ENCODE data around the gene DUS3L. TPM values are rescaled to one million over a fixed set of nuclear protein-coding genes. Genes with fewer than 3 reads are reported as not detected.
A peak's percentile ranks its signal among the peaks of the same experiment; 100 is the strongest.

The DUS3L gene
- total RNA-seq, 1 experiment from 2014 or later = 75.4 TPM

DNA sequence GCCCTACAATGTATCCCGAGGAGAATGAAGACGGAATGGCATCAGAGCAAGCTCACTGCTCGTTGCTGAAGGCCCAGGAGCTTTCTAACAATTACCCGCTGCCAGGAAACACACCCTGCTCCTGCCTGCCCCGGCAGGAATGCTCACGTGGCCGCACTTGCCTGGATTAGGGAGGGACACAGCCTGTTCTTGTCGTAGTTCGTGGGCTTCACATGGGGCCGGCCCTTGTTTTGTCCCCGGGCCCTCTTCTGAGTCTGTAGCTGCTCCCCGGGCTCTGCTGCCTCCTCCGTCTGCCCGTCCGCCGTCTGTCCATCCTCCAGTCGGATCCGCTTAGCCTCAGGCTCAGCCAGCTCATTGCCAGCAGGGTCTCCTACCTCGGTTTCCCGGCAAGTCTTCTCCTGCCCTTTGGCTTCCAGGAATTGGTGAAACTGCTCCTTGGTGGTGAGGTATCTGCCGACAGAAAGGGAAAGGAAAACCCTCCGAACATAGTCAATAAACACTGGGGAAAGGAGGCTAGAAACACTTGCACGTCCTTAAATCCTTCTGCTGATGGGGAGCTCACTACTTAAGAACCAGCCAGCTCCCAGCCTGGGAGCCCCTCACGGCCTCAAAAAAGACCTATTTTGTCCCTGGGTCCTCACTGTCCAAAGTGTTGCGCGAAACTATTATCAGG lies 941 bp downstream of the DUS3L start:
- Histone ChIP-seq H3K4me3 (ENCODE audit: low read depth, low read length) (peak overlapping the region; percentile 86), H3K27me3 (replicated peaks; ENCODE audit: control insufficient read depth, insufficient read depth, low read length) (no peaks in the 10 kb centered on the region), H3K4me1 (no peaks in the 10 kb centered on the region), H3K36me3 (ENCODE audit: control insufficient read depth, insufficient read depth, low read length) (peaks cover 4% of the 10 kb centered on the region; the same call in 1 of the 2 replicates), H3K9me3 (no peaks in the 10 kb centered on the region)
- Mint-ChIP-seq H3K9me3 (ENCODE audit: unreplicated experiment) (no peaks in the 10 kb centered on the region), H3K27ac (ENCODE audit: unreplicated experiment) (peak overlapping the region; percentile 100), H3K4me1 (ENCODE audit: low read depth, unreplicated experiment) (no peaks in the 10 kb centered on the region), H3K27me3 (ENCODE audit: insufficient read depth, unreplicated experiment) (no peaks in the 10 kb centered on the region), H3K36me3 (ENCODE audit: insufficient read depth, unreplicated experiment) (peaks cover 54% of the 10 kb centered on the region), H3K4me3 (ENCODE audit: unreplicated experiment) (peak overlapping the region; percentile 98)
- no TSS peak for BruUV-seq (replicated peaks)
- DNase-seq = no peak
- TF ChIP-seq, protein P1, sequence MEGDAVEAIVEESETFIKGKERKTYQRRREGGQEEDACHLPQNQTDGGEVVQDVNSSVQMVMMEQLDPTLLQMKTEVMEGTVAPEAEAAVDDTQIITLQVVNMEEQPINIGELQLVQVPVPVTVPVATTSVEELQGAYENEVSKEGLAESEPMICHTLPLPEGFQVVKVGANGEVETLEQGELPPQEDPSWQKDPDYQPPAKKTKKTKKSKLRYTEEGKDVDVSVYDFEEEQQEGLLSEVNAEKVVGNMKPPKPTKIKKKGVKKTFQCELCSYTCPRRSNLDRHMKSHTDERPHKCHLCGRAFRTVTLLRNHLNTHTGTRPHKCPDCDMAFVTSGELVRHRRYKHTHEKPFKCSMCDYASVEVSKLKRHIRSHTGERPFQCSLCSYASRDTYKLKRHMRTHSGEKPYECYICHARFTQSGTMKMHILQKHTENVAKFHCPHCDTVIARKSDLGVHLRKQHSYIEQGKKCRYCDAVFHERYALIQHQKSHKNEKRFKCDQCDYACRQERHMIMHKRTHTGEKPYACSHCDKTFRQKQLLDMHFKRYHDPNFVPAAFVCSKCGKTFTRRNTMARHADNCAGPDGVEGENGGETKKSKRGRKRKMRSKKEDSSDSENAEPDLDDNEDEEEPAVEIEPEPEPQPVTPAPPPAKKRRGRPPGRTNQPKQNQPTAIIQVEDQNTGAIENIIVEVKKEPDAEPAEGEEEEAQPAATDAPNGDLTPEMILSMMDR (IDR thresholded peaks at IDR 0.05; ENCODE audit: insufficient read depth in 1 of 2, low read depth in 1 of 2, low read length in 1 of 2, severe bottlenecking in 1 of 2, unreplicated experiment in 1 of 2) = no peak
- ChIA-PET POLR2A (interaction anchor here (0.5 kb wide), 1 partner anchor 16 kb away, joined by 4 read pairs; no protein-coding TSS in a partner anchor), CTCF (interaction anchor here (0.5 to 1.9 kb wide), 2 partner anchors 12 to 14 kb away, joined by 4 to 11 read pairs; no protein-coding TSS in a partner anchor)
- intact Hi-C loops (cut with micrococcal nuclease; ENCODE audit: unreplicated experiment) = loop anchor here (1.0 to 5.0 kb wide), 3 partner anchors 17 to 110 kb away; partner anchors contain the start of genes CATSPERD, LONP1 and MICOS13

DNA sequence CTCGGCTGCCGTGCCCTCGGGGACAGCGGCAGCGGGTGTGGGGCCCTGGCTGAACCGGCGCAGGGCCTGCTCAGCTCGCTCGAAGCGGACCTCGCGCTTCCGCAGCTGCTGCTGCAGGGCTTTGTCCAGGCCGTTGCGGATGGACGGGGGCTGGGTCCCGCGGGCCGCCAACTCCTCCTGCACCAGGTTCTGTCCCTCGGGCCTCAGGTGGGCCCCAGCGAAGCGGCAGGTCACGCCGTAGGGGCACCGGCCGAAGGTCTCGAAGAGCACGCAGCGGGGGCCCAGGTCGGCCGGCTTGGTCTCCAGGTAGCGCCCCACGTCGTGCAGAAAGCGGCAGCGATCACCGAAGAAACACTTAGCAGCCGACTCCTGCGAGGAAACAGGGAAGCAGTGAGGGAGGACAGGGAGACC lies 1.6 kb downstream of the DUS3L start:
- no peak overlapping the region for H3K4me3 Mint-ChIP-seq (ENCODE audit: unreplicated experiment)
- Histone ChIP-seq H3K9me3 (no peaks in the 10 kb centered on the region), H3K27me3 (replicated peaks; ENCODE audit: control insufficient read depth, insufficient read depth, low read length) (no peaks in the 10 kb centered on the region), H3K4me3 (ENCODE audit: low read depth, low read length) (no peak overlapping the region), H3K36me3 (ENCODE audit: control insufficient read depth, insufficient read depth, low read length) (peaks cover 4% of the 10 kb centered on the region; the same call in 1 of the 2 replicates), H3K4me1 (no peaks in the 10 kb centered on the region)
- H3K27ac Mint-ChIP-seq (ENCODE audit: unreplicated experiment) = no peak overlapping the region
- TF ChIP-seq, protein P1 (IDR thresholded peaks at IDR 0.05; ENCODE audit: insufficient read depth in 1 of 2, low read depth in 1 of 2, low read length in 1 of 2, severe bottlenecking in 1 of 2, unreplicated experiment in 1 of 2) = no peak
- H3K27me3 Mint-ChIP-seq (ENCODE audit: insufficient read depth, unreplicated experiment) = no peaks in the 10 kb centered on the region
- ChIA-PET CTCF (no interaction called here), POLR2A (no interaction called here)
- intact Hi-C loops (cut with micrococcal nuclease; ENCODE audit: unreplicated experiment) = no loop called here
- H3K4me1 Mint-ChIP-seq (ENCODE audit: low read depth, unreplicated experiment) = no peaks in the 10 kb centered on the region
- H3K9me3 Mint-ChIP-seq (ENCODE audit: unreplicated experiment) = no peaks in the 10 kb centered on the region
- H3K36me3 Mint-ChIP-seq (ENCODE audit: insufficient read depth, unreplicated experiment) = peaks cover 54% of the 10 kb centered on the region
- BruUV-seq (replicated peaks) = no TSS peak
- no peak for DNase-seq

DNA sequence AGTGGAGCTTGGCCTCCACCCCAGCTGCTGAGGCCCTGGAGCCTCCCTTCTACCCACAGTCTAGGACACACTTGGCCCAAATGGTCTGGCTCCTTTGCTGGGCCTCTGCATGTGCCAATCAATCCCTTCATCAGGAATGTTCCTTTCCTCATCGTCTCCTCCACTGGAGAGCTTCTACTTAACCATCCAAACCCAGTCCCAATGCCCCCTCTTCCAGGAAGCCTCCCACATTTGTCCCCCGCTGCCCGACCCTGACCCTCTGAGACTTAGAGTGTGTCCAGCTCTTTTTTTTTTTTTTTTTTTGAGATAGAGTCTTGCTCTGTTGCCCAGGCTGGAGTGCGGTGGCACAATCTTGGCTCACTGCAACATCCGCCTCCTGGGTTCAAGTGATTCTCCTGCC lies 2.5 kb downstream of the DUS3L start:
- DNase-seq = no peak
- Mint-ChIP-seq H3K27ac (ENCODE audit: unreplicated experiment) (no peak overlapping the region), H3K4me1 (ENCODE audit: low read depth, unreplicated experiment) (no peaks in the 10 kb centered on the region), H3K36me3 (ENCODE audit: insufficient read depth, unreplicated experiment) (peaks cover 54% of the 10 kb centered on the region), H3K4me3 (ENCODE audit: unreplicated experiment) (no peak overlapping the region), H3K9me3 (ENCODE audit: unreplicated experiment) (no peaks in the 10 kb centered on the region), H3K27me3 (ENCODE audit: insufficient read depth, unreplicated experiment) (no peaks in the 10 kb centered on the region)
- no peak overlapping the region for H3K4me3 ChIP-seq (ENCODE audit: low read depth, low read length)
- H3K4me1 ChIP-seq = no peaks in the 10 kb centered on the region
- H3K36me3 ChIP-seq (ENCODE audit: control insufficient read depth, insufficient read depth, low read length) = peaks cover 4% of the 10 kb centered on the region; the same call in 1 of the 2 replicates
- TF ChIP-seq, protein P1 (IDR thresholded peaks at IDR 0.05; ENCODE audit: insufficient read depth in 1 of 2, low read depth in 1 of 2, low read length in 1 of 2, severe bottlenecking in 1 of 2, unreplicated experiment in 1 of 2) = no peak
- ChIA-PET CTCF (no interaction called here), POLR2A (no interaction called here)
- H3K27me3 ChIP-seq (replicated peaks; ENCODE audit: control insufficient read depth, insufficient read depth, low read length) = no peaks in the 10 kb centered on the region
- no peaks in the 10 kb centered on the region for H3K9me3 ChIP-seq
- no TSS peak for BruUV-seq (replicated peaks)
- intact Hi-C loops (cut with micrococcal nuclease; ENCODE audit: unreplicated experiment) = no loop called here

All from Caco-2 (cell line).